GM12891 (cell line): ENCODE results near the gene ZNF491.
A peak's percentile ranks its signal among the peaks of the same experiment; 100 is the strongest.
"Not testable (repeated sequence)": the region's sequence is repeated elsewhere in the genome, so short reads cannot be mapped to it uniquely, and the experiment has no call there.

Experiments
- DNase-seq: peaks from one replicate; pipeline ENCODE4 v3.0.0; 2011; ENCODE audit warnings: low spot score; ENCODE audit not compliant: insufficient read length
- FAIRE-seq: peaks from 2 replicates; lab custom pipeline; 2011; peaks lifted over from hg19 to GRCh38; lab: Jason Lieb, UNC
- PAX5 ChIP-seq: IDR thresholded peaks from 2 replicates; pipeline ENCODE4 v1.6.1; 2011; ENCODE audit warnings: low read length, moderate library complexity, mild to moderate bottlenecking; ENCODE audit not compliant: insufficient read depth, severe bottlenecking
- POLR2A ChIP-seq: IDR thresholded peaks from 2 replicates; pipeline ENCODE4 v1.6.1; 2011; ENCODE audit warnings: low read depth, low read length, control low read depth
- POLR2AphosphoS5 ChIP-seq: IDR thresholded peaks from 2 replicates; pipeline ENCODE4 v1.6.1; 2011; ENCODE audit warnings: low read depth, low read length, control low read depth
- POU2F2 ChIP-seq: IDR thresholded peaks from 2 replicates; pipeline ENCODE4 v1.6.1; 2011; ENCODE audit warnings: low read depth, mild to moderate bottlenecking, control low read depth, low read length, moderate library complexity
- SPI1 ChIP-seq: IDR thresholded peaks from 2 replicates; pipeline ENCODE4 v1.6.1; 2011; ENCODE audit warnings: low read depth, low read length, control low read depth
- TAF1 ChIP-seq: IDR thresholded peaks from 2 replicates; pipeline ENCODE4 v1.6.1; 2011; ENCODE audit warnings: low read depth, low read length, control low read depth

The ZNF491 gene

DNA sequence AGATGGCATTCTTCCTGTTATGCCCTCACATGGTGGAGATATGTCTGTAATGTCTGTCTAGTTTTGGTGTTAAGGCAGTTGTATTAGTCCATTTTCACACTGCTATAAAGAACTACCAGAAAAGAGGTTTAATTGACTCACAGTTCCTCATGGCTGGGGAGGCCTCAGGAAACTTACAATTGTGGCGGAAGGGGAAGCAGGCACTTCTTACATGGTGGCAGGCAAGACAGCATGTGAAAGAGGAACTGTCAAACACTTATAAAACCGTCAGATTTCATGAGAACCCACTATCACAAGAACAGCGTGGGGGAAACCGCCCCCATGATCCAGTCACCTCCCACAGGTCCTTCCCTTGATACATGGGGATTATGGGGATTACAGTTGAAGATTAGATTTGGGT, 28.3 kb upstream of the ZNF491 start:
- no peak for TF ChIP-seq TAF1
- no peak for TF ChIP-seq POU2F2
- TF ChIP-seq POLR2A = no peak
- no peak for TF ChIP-seq SPI1
- TF ChIP-seq POLR2AphosphoS5 = no peak
- no peak for TF ChIP-seq PAX5
- DNase-seq (no peak), FAIRE-seq (no peak)

DNA sequence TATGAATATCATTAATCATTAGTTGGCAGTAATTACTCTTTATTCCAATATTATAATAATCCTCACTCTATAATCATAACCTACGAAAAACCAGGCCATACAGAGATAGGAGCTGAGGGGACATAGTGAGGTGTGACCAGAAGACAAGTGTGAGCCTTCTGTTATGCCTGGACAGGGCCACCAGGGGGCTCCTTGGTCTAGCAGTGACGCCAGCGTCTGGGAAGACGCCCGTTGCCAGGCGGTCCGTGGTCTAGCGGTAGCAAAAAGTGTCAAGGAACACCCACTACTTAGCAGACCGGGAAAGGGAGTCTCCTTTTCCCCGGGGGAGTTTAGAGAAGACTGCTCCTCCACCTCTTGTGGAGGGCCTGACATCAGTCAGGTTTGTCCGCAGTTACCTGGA, 26.8 kb upstream of the ZNF491 start:
- FAIRE-seq, DNase-seq: not testable (repeated sequence)

DNA sequence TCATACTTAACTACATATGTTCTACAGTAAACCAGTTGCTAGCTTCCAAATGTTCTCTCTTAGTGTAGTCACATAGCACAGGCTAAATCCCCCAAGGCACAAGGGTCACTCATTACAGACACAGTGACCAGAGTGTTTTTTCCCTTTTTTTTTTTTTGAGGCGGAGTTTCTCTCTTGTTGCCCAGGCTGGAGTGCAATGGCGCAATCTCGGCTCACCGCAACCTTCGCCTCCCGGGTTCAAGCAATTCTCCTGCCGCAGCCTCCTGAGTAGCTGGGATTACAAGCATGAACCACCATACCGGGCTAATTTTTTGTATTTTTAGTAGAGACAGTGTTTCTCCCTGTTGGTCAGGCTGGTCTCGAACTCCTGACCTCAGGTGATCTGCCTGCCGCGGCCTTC, 21.7 kb upstream of the ZNF491 start:
- not testable (repeated sequence) for FAIRE-seq, DNase-seq

DNA sequence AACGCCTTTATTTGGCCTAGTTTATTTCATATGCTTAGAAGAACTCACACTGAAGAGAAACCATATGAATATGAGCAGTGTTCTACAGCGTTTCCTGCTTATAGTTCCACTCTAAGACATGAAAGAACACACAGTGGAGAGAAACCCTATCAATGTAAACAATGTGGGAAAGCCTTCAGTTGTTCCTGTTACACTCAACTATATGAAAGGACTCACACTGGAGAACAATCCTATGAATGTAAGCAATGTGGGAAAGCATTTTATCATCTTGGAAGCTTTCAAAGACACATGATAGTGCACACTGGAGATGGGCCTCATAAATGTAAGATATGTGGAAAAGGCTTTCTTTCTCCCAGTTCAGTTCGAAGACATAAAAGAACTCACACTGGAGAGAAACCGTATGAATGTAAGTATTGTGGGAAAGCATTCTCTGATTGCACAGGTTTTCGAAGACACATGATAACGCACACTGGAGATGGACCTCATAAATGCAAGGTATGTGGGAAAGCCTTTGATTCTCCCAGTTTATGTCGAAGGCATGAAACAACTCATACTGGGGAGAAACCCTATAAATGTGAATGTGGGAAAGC, 17.8 kb upstream of the ZNF491 start:
- FAIRE-seq (no peak), DNase-seq (no peak)
- no peak for TF ChIP-seq POLR2AphosphoS5
- no peak for TF ChIP-seq PAX5
- no peak for TF ChIP-seq POLR2A
- TF ChIP-seq TAF1 = no peak
- TF ChIP-seq POU2F2 = no peak
- no peak for TF ChIP-seq SPI1

DNA sequence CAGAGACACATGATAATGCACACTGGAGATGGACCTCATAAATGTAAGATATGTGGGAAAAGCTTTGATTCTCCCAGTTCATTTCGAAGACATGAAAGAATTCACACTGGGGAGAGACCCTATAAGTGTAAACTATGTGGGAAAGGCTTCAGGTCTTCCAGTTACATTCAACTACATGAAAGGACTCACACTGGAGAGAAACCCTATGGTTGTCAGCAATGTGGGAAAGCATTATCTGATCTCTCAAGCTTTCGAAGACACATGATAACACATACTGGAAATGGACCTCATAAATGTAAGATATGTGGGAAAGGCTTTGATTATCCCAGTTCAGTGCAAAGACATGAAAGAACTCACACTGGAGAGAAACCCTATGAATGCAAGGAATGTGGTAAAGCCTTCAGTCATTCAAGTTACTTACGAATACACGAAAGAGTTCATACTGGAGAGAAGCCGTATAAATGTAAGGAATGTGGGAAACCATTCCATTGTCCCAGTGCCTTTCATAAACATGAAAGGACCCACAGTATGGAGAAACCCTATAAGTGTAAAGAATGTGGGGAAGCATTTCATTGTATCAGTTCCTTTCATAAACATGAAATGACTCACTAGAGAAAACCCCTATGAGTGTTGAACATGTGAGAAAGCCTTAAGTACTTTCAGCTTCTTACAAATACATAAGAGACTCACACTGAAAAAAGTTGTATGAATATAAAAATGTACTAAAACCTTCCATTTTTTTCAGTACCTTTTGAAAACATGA, 16.8 kb upstream of the ZNF491 start:
- FAIRE-seq = no peak
- DNase-seq = no peak
- TF ChIP-seq SPI1 = peak; percentile 59
- no peak for TF ChIP-seq POU2F2

DNA sequence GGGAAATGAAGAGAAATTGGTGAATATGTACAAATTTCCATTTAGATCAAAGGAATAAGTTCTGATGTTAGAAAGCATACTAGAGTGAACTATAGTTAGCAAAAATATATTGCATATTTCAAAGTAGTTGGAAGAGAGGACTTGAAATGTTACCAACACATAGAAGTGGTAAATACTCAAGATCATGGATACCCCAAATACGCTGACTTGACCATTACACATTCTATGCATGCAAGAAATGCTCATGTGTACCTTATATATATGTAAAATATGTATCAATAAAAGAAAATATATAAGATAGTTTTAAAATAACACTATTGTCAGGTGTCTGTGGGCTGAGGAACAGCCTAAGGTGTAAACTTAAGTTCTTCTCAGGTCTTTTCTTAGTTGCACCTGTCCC, 14.6 kb upstream of the ZNF491 start:
- DNase-seq = no peak
- no peak for TF ChIP-seq PAX5
- no peak for TF ChIP-seq POU2F2
- no peak for TF ChIP-seq SPI1
- TF ChIP-seq POLR2A = no peak
- TF ChIP-seq TAF1 = no peak
- TF ChIP-seq POLR2AphosphoS5 = no peak
- FAIRE-seq = no peak

DNA sequence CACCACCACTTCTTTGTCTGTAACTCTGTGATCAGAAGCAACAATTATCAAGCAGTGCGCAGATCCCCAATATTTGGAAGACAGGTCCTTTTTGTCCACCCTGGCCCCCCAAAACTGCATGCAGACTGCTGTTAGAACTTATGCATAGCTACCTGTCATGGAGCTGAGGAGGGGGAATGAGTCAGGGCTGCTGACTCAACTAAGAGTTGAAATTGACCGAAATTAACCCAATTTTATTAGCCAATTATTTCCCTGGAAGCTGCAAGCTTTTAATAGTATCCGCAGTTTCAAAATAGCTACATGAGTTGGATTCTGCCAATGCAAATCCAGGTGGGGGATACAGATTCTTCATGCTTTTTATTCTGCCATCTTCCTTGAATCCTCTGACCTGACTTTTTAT, 14.0 kb upstream of the ZNF491 start:
- no peak for FAIRE-seq
- TF ChIP-seq POLR2AphosphoS5 (no peak), TAF1 (no peak), POLR2A (no peak), SPI1 (no peak), PAX5 (no peak), POU2F2 (no peak)
- DNase-seq = no peak

DNA sequence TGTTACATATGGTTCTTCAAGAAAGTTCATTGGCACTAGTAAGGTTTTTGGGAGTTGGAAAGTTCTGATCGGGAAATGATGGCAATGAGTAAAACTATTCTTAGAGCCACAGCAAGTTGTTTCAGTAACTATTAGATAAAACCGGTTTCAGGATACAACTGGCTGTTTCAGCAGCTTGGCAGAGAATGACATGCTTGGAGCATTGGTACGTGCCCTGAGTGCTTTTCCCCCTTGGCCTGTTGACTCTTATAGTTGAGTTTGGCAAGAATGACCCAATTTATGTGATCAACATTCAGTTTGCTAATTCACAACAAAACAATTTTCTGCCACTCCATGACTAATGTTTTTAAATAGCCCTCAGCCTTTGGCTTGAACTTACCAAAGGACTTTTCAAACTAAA, 10.8 kb upstream of the ZNF491 start:
- no peak for TF ChIP-seq PAX5
- TF ChIP-seq SPI1 = no peak
- TF ChIP-seq POLR2AphosphoS5 = no peak
- no peak for TF ChIP-seq TAF1
- TF ChIP-seq POLR2A = no peak
- TF ChIP-seq POU2F2 = no peak
- FAIRE-seq = no peak
- DNase-seq = no peak

DNA sequence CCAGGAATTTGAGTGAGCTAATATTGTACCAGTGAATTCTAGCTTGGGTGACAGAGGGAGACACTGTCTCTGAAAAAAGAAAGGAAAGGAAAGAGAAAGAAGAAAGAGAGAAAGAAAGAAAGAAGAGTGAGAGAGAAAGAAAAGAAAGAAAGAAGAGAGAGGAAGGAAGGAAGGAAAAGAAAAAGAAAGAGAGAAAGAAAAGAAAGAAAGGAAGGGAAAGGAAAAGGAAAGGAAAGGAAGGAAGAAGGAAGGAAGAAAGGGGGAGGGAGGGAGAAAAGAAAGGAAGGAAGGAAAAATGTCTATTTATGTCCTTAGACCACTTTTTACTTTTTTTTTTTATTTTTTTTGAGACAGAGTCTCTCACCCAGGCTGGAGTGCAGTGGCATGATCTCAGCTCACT, 5.4 kb upstream of the ZNF491 start:
- DNase-seq (no peak), FAIRE-seq (no peak)
- no peak for TF ChIP-seq POU2F2

DNA sequence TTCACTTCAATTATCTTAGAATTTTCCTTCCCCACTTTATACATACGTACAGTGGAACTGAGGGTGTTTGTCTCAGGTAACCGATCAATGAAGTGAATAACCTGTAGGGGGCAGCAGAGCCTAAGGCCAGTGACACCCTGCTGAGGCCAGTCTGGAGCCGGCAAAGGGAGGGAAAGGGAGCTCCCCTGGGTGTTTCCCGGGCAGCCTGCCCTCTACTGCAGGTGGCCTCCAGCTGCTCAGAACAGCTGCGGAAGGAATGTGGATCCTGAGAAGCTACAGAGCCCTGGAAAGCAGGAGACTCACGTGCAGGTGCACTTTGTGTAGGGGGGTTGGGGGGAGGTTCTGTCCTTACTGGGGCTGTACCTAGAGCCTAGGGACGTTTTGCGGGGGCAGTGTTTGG, 832 bp upstream of the ZNF491 start:
- DNase-seq (peak; percentile 56), FAIRE-seq (peak; percentile 96)
- TF ChIP-seq POLR2AphosphoS5 (no peak), POU2F2 (no peak), PAX5 (no peak), TAF1 (no peak), POLR2A (no peak), SPI1 (no peak)
